Prostate gland (tissue), 2 donors: ENCODE results near the gene OTOG. TPM values are rescaled to one million over a fixed set of nuclear protein-coding genes. Genes with fewer than 3 reads are reported as not detected.

Experiments used
- DNase-seq: peaks from one replicate; pipeline ENCODE4 v3.0.0-alpha.2; 2019; ENCODE audit warnings: low spot score
- H3K27ac ChIP-seq, 2 donors: fragments of 200-600 bp; sonication (generic); 2 replicates each; pipeline ENCODE4 v1.5.1; 2017 to 2019
- H3K27me3 ChIP-seq: fragments of 200-600 bp; sonication (generic); replicated peaks from 2 replicates; pipeline ENCODE4 v1.5.1; 2019; ENCODE audit not compliant: insufficient read depth
- H3K36me3 ChIP-seq, 2 donors: fragments of 200-600 bp; sonication (generic); 1 replicate in 1 of 2; 2 replicates in 1 of 2; pipeline versions ENCODE4 v1.5.1 to v1.8.1; 2017 to 2019
- H3K4me1 ChIP-seq: fragments of 200-600 bp; sonication (generic); replicated peaks from 2 replicates; pipeline ENCODE4 v1.5.1; 2019
- H3K4me3 ChIP-seq, 2 donors: fragments of 200-600 bp; sonication (generic); 2 replicates each; pipeline ENCODE4 v1.5.1; 2017 to 2019
- H3K9me3 ChIP-seq: fragments of 200-600 bp; sonication (generic); 2 replicates; pipeline ENCODE4 v1.5.1; 2017
- POLR2A ChIP-seq: fragments of 450-650 bp; IDR thresholded peaks from one replicate; pipeline ENCODE4 v1.6.1; 2016; ENCODE audit warnings: antibody characterized with exemption, mild to moderate bottlenecking
- POLR2AphosphoS5 ChIP-seq: sonication (generic); formaldehyde crosslinking; IDR thresholded peaks from one replicate; pipeline ENCODE4 v1.6.1; 2017; ENCODE audit warnings: antibody characterized with exemption
- WGBS: methylation state at CpG from one replicate; pipeline ENCODE4 v1.1.5; 2018; 5-methylcytosine and 5-hydroxymethylcytosine counted together
- intact Hi-C: fragments of 100-400 bp; cut with DNase I; formaldehyde crosslinking; loops from one replicate; pipeline ENCODE4 v1.14.2; 2022
- total RNA-seq, 2 donors: library from RNA; depleted of rRNA; stranded (reverse); fragments of >200 nt; gene quantifications; one replicate each; pipeline ENCODE4 v1.1.0, GENCODE V29; 2016
- TF ChIP-seq, protein P1 (sequence below), 4 experiments: fragments of 200-600 bp in 2 of 4; fragments of 450-650 bp in 2 of 4; sonication (generic) in 2 of 4; IDR thresholded peaks; 1 replicate in 3 of 4; 2 replicates in 1 of 4; pipeline ENCODE4 v1.5.1; 2016 to 2019; ENCODE audit warnings: antibody characterized with exemption in 4 of 4, mild to moderate bottlenecking in 2 of 4, moderate library complexity in 2 of 4

The OTOG gene
- total RNA-seq, 2 donors from 2014 or later, result 0.34 TPM; not detected in 1

DNA sequence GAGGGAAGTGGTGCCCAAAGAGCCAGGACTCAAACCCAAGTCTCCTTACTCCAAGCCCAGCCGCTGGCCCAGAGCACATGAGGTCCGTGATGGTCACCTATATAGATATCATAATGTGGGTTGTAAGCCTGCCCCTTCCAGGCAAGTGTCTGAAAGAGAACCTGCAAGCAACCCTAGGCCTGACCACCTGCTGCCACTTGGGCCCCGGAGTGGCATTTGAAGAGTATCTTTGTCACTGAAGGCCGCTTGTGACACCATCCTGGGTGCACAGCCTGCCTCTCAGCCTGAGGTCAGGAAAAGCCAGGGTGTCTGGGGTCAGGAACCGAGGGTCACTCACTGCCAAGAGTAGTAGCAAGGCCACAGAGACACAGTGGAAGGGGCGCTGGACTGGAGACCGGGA is 32.4 kb downstream of the OTOG start:
- 91% methylated on average over 7 of the region's 7 CpGs for WGBS
- no peak for DNase-seq

DNA sequence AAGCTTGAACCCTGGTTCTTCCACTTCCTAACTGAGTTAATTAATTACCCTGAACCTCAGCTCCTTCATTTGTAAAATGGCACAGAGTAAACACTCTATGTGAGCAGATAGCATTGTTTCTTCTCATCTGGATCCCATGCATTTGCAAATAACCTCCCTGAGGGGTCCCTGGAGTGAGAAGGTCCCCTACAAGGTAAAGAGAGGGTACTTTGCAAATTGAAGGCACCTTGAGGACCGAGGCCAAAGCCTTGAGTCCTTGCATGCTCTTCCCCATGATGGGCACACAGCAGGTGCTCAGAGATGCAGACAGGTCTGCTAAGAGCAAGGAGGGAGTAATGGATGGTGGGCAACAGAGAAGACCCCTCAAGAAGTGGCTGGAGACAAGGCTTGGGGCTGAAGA is 33.2 kb downstream of the OTOG start:
- no peak for DNase-seq
- no peak overlapping the region for H3K27ac ChIP-seq
- no peaks in the 10 kb centered on the region for H3K4me1 ChIP-seq
- H3K36me3 ChIP-seq, result no peaks in the 10 kb centered on the region
- 20% methylated on average over 1 of the region's 1 CpG for WGBS
- H3K27me3 ChIP-seq, result no peaks in the 10 kb centered on the region
- intact Hi-C loops, result no loop called here
- H3K9me3 ChIP-seq, result no peaks in the 10 kb centered on the region
- H3K4me3 ChIP-seq, result no peak overlapping the region
- no peak for TF ChIP-seq POLR2AphosphoS5
- TF ChIP-seq POLR2A, result no peak
- TF ChIP-seq, protein P1, sequence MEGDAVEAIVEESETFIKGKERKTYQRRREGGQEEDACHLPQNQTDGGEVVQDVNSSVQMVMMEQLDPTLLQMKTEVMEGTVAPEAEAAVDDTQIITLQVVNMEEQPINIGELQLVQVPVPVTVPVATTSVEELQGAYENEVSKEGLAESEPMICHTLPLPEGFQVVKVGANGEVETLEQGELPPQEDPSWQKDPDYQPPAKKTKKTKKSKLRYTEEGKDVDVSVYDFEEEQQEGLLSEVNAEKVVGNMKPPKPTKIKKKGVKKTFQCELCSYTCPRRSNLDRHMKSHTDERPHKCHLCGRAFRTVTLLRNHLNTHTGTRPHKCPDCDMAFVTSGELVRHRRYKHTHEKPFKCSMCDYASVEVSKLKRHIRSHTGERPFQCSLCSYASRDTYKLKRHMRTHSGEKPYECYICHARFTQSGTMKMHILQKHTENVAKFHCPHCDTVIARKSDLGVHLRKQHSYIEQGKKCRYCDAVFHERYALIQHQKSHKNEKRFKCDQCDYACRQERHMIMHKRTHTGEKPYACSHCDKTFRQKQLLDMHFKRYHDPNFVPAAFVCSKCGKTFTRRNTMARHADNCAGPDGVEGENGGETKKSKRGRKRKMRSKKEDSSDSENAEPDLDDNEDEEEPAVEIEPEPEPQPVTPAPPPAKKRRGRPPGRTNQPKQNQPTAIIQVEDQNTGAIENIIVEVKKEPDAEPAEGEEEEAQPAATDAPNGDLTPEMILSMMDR (IDR thresholded peaks at IDR 0.05), result no peak

More for the DNA sequence above, 32.4 kb downstream of the OTOG start:
- no peaks in the 10 kb centered on the region for H3K9me3 ChIP-seq
- no peak overlapping the region for H3K4me3 ChIP-seq
- H3K27ac ChIP-seq, result no peak overlapping the region
- no peaks in the 10 kb centered on the region for H3K36me3 ChIP-seq
- H3K27me3 ChIP-seq, result no peaks in the 10 kb centered on the region
- TF ChIP-seq, protein P1 (IDR thresholded peaks at IDR 0.05), result no peak
- TF ChIP-seq POLR2A, result no peak
- no peak for TF ChIP-seq POLR2AphosphoS5
- intact Hi-C loops, result no loop called here
- H3K4me1 ChIP-seq, result no peaks in the 10 kb centered on the region

DNA sequence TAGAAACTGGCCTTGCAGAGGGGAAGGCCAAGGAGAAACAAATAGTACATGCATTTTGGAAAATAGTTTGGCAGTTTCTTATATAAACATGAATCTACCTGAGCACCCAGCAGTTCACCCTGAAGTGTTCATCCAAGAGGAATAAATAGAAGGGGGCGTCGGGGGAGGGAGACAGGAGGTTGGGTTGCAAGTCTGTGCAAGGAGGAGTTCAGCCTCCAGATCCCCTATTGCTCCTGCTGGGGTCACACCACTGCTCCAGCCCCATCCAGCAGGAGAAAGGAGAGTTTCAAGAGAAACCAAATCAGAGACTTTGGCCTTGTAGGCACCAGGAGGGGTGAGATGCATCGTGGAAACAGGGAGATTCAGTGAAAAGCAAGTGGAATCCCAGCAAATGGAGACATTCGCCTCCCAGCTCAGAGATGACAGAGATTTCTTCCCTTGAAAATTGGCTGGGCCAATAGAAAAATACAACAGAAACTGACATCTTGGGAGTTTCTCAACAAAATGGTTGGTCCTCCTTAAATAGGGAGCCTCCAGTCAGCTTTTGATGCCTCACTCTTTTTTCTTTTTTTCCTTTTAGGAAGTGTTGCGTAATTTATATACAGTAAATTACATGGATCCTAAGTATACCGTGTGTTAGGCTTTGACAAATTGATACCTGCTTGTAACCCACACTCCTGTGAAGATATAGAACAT is 34.1 kb downstream of the OTOG start:
- Histone ChIP-seq H3K36me3 (no peaks in the 10 kb centered on the region), H3K27ac (no peak overlapping the region), H3K9me3 (no peaks in the 10 kb centered on the region), H3K4me1 (no peaks in the 10 kb centered on the region), H3K27me3 (no peaks in the 10 kb centered on the region), H3K4me3 (no peak overlapping the region)
- WGBS, result 73% methylated on average over 6 of the region's 6 CpGs
- intact Hi-C loops, result no loop called here
- TF ChIP-seq, protein P1 (IDR thresholded peaks at IDR 0.05), result no peak
- TF ChIP-seq POLR2A (no peak), POLR2AphosphoS5 (no peak)
- DNase-seq, result no peak

DNA sequence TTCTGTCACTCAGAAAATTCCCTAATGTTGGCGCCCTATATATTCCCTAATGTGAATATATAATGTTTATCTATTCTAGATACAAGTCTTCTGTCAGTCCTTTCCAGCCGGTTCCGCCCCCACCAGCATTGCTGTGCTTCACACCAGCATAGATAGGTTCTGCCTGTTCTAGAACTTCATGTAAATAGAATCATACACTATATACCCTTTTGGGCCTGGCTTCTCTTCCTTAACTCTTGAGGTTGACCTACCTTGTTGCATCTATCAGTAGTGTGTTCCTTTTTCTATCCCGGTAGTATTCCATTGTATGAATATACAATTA is 34.6 kb downstream of the OTOG start:
- H3K27ac ChIP-seq, result no peak overlapping the region
- H3K36me3 ChIP-seq, result no peaks in the 10 kb centered on the region
- H3K4me3 ChIP-seq, result no peak overlapping the region
- no peaks in the 10 kb centered on the region for H3K27me3 ChIP-seq
- no peaks in the 10 kb centered on the region for H3K4me1 ChIP-seq
- no peaks in the 10 kb centered on the region for H3K9me3 ChIP-seq
- intact Hi-C loops, result no loop called here
- no peak for DNase-seq
- TF ChIP-seq POLR2AphosphoS5, result no peak
- no peak for TF ChIP-seq POLR2A
- TF ChIP-seq, protein P1 (IDR thresholded peaks at IDR 0.05), result no peak
- WGBS, result 89% methylated on average over 4 of the region's 4 CpGs

DNA sequence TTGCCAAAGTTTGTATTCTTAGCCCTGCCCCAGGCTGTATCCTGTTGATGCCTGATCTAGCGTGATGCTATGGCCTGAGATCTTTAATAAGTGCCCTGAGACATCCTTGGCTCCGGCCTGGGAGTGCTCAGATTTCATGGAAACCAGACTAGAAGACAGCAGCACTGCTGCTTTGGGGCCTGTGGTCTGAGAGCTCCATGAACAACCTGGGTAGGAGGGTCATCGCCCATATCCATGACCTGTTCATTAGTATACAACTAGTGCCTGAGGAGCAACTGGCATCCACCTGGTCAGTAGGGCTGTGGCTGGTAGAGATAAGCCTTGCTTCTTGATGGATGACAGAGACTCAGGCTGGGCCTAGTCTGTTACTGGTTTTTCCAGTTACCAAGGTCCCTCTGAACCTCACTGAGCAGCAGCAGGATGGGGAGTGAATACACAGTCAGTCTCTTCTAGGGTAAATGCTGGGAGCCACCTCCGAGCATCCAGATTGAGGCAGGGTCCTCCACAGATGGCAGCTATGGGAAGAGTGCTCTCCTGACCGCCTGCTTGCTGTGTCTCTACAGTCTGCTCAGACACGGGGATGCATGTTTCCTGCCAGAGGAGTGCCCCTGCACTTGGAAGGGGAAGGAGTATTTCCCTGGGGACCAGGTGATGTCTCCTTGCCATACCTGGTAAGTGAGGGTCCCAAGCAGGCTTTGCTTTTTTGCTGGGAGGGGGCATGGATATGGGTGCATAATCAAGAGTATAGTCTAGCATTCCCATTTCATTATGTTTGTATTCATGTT is 39.0 kb downstream of the OTOG start:
- intact Hi-C loops, result no loop called here
- 81% methylated on average over 6 of the region's 6 CpGs for WGBS
- H3K4me1 ChIP-seq, result no peaks in the 10 kb centered on the region

More for the DNA sequence above, 39.0 kb downstream of the OTOG start:
- no peak for TF ChIP-seq POLR2AphosphoS5
- Histone ChIP-seq H3K4me3 (no peak overlapping the region), H3K36me3 (no peaks in the 10 kb centered on the region), H3K9me3 (no peaks in the 10 kb centered on the region), H3K27ac (no peak overlapping the region), H3K27me3 (peaks cover 4% of the 10 kb centered on the region)
- DNase-seq, result no peak
